WI38 (cell line): ENCODE measurements around the gene GALNT18.

ENCODE experiments used
- H3K4me3 ChIP-seq: 2 replicates; pipeline ENCODE4 v1.5.1; 2011; ENCODE audit warnings: low read depth, mild to moderate bottlenecking, control low read depth, low read length
- TF ChIP-seq, protein P1 (sequence below): IDR thresholded peaks from 2 replicates; pipeline ENCODE4 v1.5.1; 2012; ENCODE audit warnings: low read depth, mild to moderate bottlenecking, control low read depth, low read length

GALNT18 gene

GRCh38 chr11:11347592-11347991 is 274.2 kb downstream of the GALNT18 start:
- TF ChIP-seq, protein P1, sequence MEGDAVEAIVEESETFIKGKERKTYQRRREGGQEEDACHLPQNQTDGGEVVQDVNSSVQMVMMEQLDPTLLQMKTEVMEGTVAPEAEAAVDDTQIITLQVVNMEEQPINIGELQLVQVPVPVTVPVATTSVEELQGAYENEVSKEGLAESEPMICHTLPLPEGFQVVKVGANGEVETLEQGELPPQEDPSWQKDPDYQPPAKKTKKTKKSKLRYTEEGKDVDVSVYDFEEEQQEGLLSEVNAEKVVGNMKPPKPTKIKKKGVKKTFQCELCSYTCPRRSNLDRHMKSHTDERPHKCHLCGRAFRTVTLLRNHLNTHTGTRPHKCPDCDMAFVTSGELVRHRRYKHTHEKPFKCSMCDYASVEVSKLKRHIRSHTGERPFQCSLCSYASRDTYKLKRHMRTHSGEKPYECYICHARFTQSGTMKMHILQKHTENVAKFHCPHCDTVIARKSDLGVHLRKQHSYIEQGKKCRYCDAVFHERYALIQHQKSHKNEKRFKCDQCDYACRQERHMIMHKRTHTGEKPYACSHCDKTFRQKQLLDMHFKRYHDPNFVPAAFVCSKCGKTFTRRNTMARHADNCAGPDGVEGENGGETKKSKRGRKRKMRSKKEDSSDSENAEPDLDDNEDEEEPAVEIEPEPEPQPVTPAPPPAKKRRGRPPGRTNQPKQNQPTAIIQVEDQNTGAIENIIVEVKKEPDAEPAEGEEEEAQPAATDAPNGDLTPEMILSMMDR, result no peak
- H3K4me3 ChIP-seq, result no peak overlapping the region

DNA sequence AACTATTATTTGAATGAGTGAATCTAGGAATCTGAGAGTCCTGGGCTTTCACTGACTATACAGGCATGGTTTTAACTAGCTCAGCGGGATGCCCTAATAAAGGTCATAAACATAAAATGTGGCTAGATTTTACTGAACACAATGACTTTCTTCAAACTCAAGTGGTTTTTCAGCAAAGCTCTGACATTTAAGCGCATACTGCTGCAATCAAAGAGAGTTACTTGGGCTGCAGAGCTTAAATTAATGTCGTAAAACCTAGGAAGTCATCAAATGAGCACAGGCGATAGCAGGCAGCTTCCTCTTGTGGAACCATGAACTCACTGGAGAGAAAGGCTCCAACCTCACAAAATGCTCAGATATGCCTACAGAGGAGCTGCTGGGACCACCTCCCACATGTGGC is 275.5 kb downstream of the GALNT18 start:
- TF ChIP-seq, protein P1, result no peak
- no peak overlapping the region for H3K4me3 ChIP-seq

- H3K4me3 ChIP-seq, result no peak overlapping the region
- TF ChIP-seq, protein P1, result no peak
Observed at GRCh38 chr11:11345099-11345498, 276.7 kb downstream of the GALNT18 start.

DNA sequence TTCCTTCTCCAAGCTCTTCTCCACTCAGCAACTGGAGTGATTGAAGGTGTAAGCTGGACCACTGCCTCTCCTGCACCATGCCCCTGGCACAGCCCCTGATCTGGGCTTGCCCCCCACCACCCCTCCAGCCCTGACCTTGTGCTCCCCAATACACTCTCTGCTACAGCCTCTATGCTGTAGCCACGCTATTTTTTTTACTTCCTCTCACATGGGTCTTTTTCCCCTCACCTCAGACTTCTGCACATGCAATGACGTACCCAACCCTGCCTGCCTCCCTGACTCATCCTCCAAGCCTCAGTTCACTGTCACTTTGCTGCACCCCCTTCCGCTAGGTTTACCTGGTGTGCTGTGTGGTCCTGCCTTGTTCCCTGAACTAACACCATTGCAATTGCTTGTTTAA is 277.8 kb downstream of the GALNT18 start:
- TF ChIP-seq, protein P1, result no peak
- no peak overlapping the region for H3K4me3 ChIP-seq

- no peak overlapping the region for H3K4me3 ChIP-seq
- TF ChIP-seq, protein P1, result no peak
Observed at GRCh38 chr11:11338304-11338703, 283.5 kb downstream of the GALNT18 start.

DNA sequence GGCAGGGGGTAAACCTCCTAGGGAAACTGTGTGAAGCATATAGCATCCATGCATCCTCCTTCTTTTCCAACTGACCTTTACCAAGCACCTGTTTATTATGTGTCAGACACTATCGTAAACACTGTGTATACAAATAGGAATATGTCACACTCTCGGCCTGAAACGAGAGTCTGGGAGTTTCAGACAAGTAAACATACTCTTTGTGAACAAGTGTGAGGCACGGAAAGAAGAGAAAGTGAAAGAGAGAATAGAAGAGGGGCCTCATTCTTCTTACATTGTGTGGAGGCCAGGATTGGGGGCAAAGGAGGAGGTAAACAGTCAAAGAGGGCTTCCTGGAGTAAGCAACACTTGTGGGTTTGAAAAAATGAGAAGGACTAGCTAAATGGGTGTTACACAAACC is 285.1 kb downstream of the GALNT18 start:
- H3K4me3 ChIP-seq, result no peak overlapping the region
- TF ChIP-seq, protein P1, result no peak

DNA sequence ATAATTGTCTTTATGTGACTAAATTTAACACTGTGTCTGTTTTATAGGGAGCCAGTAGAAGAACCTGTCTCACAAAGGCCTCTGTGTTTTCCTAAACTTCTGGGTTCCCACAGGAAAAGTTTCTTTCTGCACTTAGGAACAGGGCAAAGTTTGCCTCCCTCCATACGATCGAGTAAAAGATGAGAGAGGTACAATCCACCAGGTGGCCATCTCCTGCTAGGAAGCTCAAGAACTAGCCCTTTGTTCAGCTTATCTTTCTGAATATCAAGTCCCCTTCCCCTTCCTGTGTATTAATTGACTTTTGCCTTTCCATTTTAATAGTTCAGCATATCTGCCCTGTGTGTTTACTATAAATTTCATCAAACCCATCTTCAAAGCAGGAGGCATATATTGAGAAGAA is 286.8 kb downstream of the GALNT18 start:
- H3K4me3 ChIP-seq, result no peak overlapping the region
- TF ChIP-seq, protein P1, result no peak
